HG03159 (cell line): ENCODE measurements around the gene PCDHGC5.

Experiments
- ATAC-seq: cut with Tn5 transposase; IDR thresholded peaks from one replicate; pipeline ENCODE4 v1.9.1; 2021; ENCODE audit warnings: mild to moderate bottlenecking, moderate library complexity; ENCODE audit not compliant: unreplicated experiment

PCDHGC5 gene

GRCh38 chr5:141511771-141512325 is 23.0 kb downstream of the PCDHGC5 start:
- no peak for ATAC-seq

GRCh38 chr5:141512390-141512910 is 23.6 kb downstream of the PCDHGC5 start:
- peak; percentile 29 for ATAC-seq

GRCh38 chr5:141512911-141513626 is 24.2 kb downstream of the PCDHGC5 start:
- no peak for ATAC-seq

GRCh38 chr5:141513627-141514329 is 24.9 kb downstream of the PCDHGC5 start:
- peak; percentile 25 for ATAC-seq

- no peak for ATAC-seq
These were observed 25.7 kb downstream of the PCDHGC5 start for GRCh38 chr5:141514330-141515133.

GRCh38 chr5:141515141-141515540 is 26.3 kb downstream of the PCDHGC5 start:
- no peak for ATAC-seq

- ATAC-seq = no peak
These were observed 27.2 kb downstream of the PCDHGC5 start for GRCh38 chr5:141515946-141516671.

- no peak for ATAC-seq
These were observed 27.8 kb downstream of the PCDHGC5 start for GRCh38 chr5:141516672-141517025.

- no peak for ATAC-seq
These were observed 28.4 kb downstream of the PCDHGC5 start for GRCh38 chr5:141517312-141517711.

GRCh38 chr5:141517880-141518617 is 29.2 kb downstream of the PCDHGC5 start:
- no peak for ATAC-seq

- ATAC-seq = no peak
These were observed 29.7 kb downstream of the PCDHGC5 start for GRCh38 chr5:141518618-141519015.

GRCh38 chr5:141519605-141520565 is 31.0 kb downstream of the PCDHGC5 start:
- ATAC-seq = no peak

- ATAC-seq = no peak
These were observed 32.4 kb downstream of the PCDHGC5 start for GRCh38 chr5:141521244-141521781.

GRCh38 chr5:141522301-141522700 is 33.4 kb downstream of the PCDHGC5 start:
- no peak for ATAC-seq

- no peak for ATAC-seq
These were observed 35.1 kb downstream of the PCDHGC5 start for GRCh38 chr5:141523991-141524390.

- peak; percentile 62 for ATAC-seq
These were observed 36.0 kb downstream of the PCDHGC5 start for GRCh38 chr5:141524604-141525597.

- no peak for ATAC-seq
These were observed 36.8 kb downstream of the PCDHGC5 start for GRCh38 chr5:141525653-141526052.
